Measurements from ENCODE around the gene LANCL3.
"Not testable (repeated sequence)": the region's sequence is repeated elsewhere in the genome, so short reads cannot be mapped to it uniquely, and the experiment has no call there.

DNA sequence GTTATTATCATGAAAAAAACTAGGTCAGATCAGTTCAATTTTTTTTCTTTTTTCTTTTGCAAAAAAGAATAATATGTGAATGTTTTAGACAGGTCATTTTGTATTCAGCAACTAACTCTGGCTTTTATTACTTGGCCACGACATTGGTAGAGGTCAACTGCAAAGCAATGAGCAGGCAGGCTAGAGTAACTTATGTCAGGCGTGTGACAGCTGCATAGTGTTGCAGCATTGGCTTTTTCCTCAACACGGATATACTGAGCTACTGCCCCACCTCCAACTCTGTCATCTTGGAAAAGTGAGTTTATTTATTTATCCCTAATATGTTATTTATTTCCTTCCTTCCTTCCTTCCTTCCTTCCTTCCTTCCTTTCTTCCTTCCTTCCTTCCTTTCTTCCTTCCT is 47.8 kb upstream of the LANCL3 start:
- TF ChIP-seq, protein P1, sequence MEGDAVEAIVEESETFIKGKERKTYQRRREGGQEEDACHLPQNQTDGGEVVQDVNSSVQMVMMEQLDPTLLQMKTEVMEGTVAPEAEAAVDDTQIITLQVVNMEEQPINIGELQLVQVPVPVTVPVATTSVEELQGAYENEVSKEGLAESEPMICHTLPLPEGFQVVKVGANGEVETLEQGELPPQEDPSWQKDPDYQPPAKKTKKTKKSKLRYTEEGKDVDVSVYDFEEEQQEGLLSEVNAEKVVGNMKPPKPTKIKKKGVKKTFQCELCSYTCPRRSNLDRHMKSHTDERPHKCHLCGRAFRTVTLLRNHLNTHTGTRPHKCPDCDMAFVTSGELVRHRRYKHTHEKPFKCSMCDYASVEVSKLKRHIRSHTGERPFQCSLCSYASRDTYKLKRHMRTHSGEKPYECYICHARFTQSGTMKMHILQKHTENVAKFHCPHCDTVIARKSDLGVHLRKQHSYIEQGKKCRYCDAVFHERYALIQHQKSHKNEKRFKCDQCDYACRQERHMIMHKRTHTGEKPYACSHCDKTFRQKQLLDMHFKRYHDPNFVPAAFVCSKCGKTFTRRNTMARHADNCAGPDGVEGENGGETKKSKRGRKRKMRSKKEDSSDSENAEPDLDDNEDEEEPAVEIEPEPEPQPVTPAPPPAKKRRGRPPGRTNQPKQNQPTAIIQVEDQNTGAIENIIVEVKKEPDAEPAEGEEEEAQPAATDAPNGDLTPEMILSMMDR (IDR thresholded peaks at IDR 0.05; ENCODE audit: low read depth, low read length): not testable (repeated sequence)
- not testable (repeated sequence) for TF ChIP-seq POLR2A (IDR thresholded peaks at IDR 0.05; ENCODE audit: extremely low read depth, insufficient read length); MYC (IDR thresholded peaks at IDR 0.05; ENCODE audit: low read depth, low read length)
- TF ChIP-seq, protein P2, sequence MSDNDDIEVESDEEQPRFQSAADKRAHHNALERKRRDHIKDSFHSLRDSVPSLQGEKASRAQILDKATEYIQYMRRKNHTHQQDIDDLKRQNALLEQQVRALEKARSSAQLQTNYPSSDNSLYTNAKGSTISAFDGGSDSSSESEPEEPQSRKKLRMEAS (IDR thresholded peaks at IDR 0.05; ENCODE audit: low read depth, low read length): not testable (repeated sequence)
